ENCODE results near the gene C4orf54.

DNA sequence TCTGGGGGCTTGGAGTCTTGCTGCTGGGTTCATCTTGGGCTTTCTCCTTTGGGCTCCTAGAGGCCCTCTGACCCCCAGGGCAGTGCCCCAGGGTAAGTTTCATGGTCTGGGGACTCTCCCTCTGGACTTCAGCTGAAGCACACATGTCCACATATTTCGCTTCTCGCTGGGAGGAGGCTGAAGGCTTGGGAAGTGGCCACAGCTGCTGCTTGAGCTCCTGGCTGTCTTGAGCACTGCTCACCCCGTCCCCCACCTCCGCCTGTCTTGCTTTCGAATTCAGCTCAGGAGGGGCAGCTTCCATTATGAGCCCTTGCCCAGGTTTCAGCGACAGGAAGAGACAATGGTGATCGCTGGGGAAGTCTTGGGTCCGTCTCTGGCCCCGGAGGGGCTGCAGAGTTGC, 3.7 kb downstream of the C4orf54 start:
- no peak for TF ChIP-seq CTCF (IDR thresholded peaks at IDR 0.05)
- TF ChIP-seq POLR2AphosphoS5 (IDR thresholded peaks at IDR 0.05; ENCODE audit: low read depth, low read length) = no peak
- no peak for TF ChIP-seq REST (IDR thresholded peaks at IDR 0.05; ENCODE audit: insufficient read depth in 1 of 2, low read depth in 2 of 2, low read length in 1 of 2)
- no peak for TF ChIP-seq SIN3A (IDR thresholded peaks at IDR 0.05; ENCODE audit: borderline replicate concordance, insufficient read depth, low read depth, low read length)
